SK-N-SH treated with all-trans-retinoic acid at 6 μM for 48 hours (cell line): Measurements from ENCODE around the gene EXOSC10.
"Not testable (repeated sequence)": the region's sequence is repeated elsewhere in the genome, so short reads cannot be mapped to it uniquely, and the experiment has no call there.

Experiments used
- ATAC-seq: fragments of 200-7000 bp; cut with Tn5 transposase; 3 replicates; pipeline ENCODE4 v1.9.1; 2020; ENCODE audit warnings: mild to moderate bottlenecking, moderate library complexity
- ARNTL ChIP-seq: fragments of 450-650 bp; formaldehyde crosslinking; IDR thresholded peaks from 2 replicates; pipeline ENCODE4 v1.5.0; 2020; ENCODE audit warnings: low read depth, mild to moderate bottlenecking, moderate library complexity, borderline replicate concordance
- BACH2 ChIP-seq: fragments of 250-450 bp; sonication (Bioruptor Pico); IDR thresholded peaks from 2 replicates; pipeline ENCODE4 v1.9.0; 2021; ENCODE audit warnings: mild to moderate bottlenecking, borderline replicate concordance
- CREB5 ChIP-seq: fragments of 250-450 bp; sonication (Bioruptor Pico); IDR thresholded peaks from 2 replicates; pipeline ENCODE4 v1.5.1; 2020; ENCODE audit warnings: low read depth, mild to moderate bottlenecking, moderate library complexity
- CSDC2 ChIP-seq: fragments of 250-450 bp; sonication (Bioruptor Pico); IDR thresholded peaks from 2 replicates; pipeline ENCODE4 v1.5.0; 2020; ENCODE audit warnings: mild to moderate bottlenecking, moderate library complexity
- ESRRG ChIP-seq: fragments of 250-450 bp; sonication (Bioruptor Pico); IDR thresholded peaks from 2 replicates; pipeline ENCODE4 v1.6.1; 2021; ENCODE audit warnings: mild to moderate bottlenecking
- ISL1 ChIP-seq: fragments of 250-450 bp; sonication (Bioruptor Pico); IDR thresholded peaks from 2 replicates; pipeline ENCODE4 v2.1.2; 2022; ENCODE audit warnings: mild to moderate bottlenecking, moderate library complexity
- OSR1 ChIP-seq: fragments of 250-450 bp; sonication (Bioruptor Pico); IDR thresholded peaks from 2 replicates; pipeline ENCODE4 v1.8.0; 2022; ENCODE audit warnings: moderate library complexity, mild to moderate bottlenecking, inconsistent platforms
- PATZ1 ChIP-seq: fragments of 250-450 bp; sonication (Bioruptor Pico); IDR thresholded peaks from 2 replicates; pipeline ENCODE4 v1.8.0; 2020; ENCODE audit warnings: mild to moderate bottlenecking, moderate library complexity, borderline replicate concordance
- POU6F1 ChIP-seq: fragments of 250-450 bp; sonication (Bioruptor Pico); IDR thresholded peaks from 2 replicates; pipeline ENCODE4 v1.8.0; 2021; ENCODE audit warnings: low read depth, mild to moderate bottlenecking, moderate library complexity, borderline replicate concordance
- PPARA ChIP-seq: fragments of 250-450 bp; sonication (Bioruptor Pico); IDR thresholded peaks from 2 replicates; pipeline ENCODE4 v1.5.0; 2020; ENCODE audit warnings: mild to moderate bottlenecking, borderline replicate concordance
- RARB ChIP-seq: fragments of 250-450 bp; sonication (Bioruptor Pico); IDR thresholded peaks from 2 replicates; pipeline ENCODE4 v1.8.0; 2021; ENCODE audit warnings: mild to moderate bottlenecking, moderate library complexity
- SNAI2 ChIP-seq: fragments of 250-450 bp; sonication (Bioruptor Pico); IDR thresholded peaks from 2 replicates; pipeline ENCODE4 v1.5.0; 2020; ENCODE audit warnings: mild to moderate bottlenecking, moderate library complexity
- TCF4 ChIP-seq: fragments of 250-450 bp; sonication (Bioruptor Pico); IDR thresholded peaks from 2 replicates; pipeline ENCODE4 v1.8.0; 2021; ENCODE audit warnings: mild to moderate bottlenecking, moderate library complexity, borderline replicate concordance
- TOX ChIP-seq: fragments of 250-450 bp; sonication (Bioruptor Pico); IDR thresholded peaks from 2 replicates; pipeline ENCODE4 v1.8.0; 2021; ENCODE audit warnings: mild to moderate bottlenecking, moderate library complexity, borderline replicate concordance
- TSHZ2 ChIP-seq: fragments of 250-450 bp; sonication (Bioruptor Pico); IDR thresholded peaks from 2 replicates; pipeline ENCODE4 v1.5.0; 2020; ENCODE audit warnings: mild to moderate bottlenecking, moderate library complexity
- ZC3H10 ChIP-seq: fragments of 250-450 bp; sonication (Bioruptor Pico); IDR thresholded peaks from 2 replicates; pipeline ENCODE4 v1.5.1; 2021; ENCODE audit warnings: mild to moderate bottlenecking, moderate library complexity
- ZFP3 ChIP-seq: fragments of 250-450 bp; sonication (Bioruptor Pico); IDR thresholded peaks from 2 replicates; pipeline ENCODE4 v1.5.0; 2020; ENCODE audit warnings: mild to moderate bottlenecking, moderate library complexity
- ZNF565 ChIP-seq: fragments of 450-650 bp; formaldehyde crosslinking; conservative IDR thresholded peaks from 2 replicates; pipeline ENCODE4 v1.5.0; 2020; ENCODE audit warnings: low read depth, mild to moderate bottlenecking, moderate library complexity
- ZNF8 ChIP-seq: fragments of 450-650 bp; formaldehyde crosslinking; IDR thresholded peaks from 2 replicates; pipeline ENCODE4 v1.5.0; 2020; ENCODE audit warnings: mild to moderate bottlenecking, moderate library complexity

Gene EXOSC10

GRCh38 chr1:11042995-11043874 is 56.4 kb downstream of the EXOSC10 start:
- ATAC-seq: no peak
- TF ChIP-seq ZNF565 (CRISPR knock-in tag): no peak
- no peak for TF ChIP-seq TSHZ2
- TF ChIP-seq PATZ1 (CRISPR knock-in tag): no peak
- TF ChIP-seq OSR1 (CRISPR knock-in tag): no peak
- TF ChIP-seq CSDC2 (CRISPR knock-in tag): no peak

- TF ChIP-seq ZFP3 (CRISPR knock-in tag) (no peak), BACH2 (CRISPR knock-in tag) (no peak), ZC3H10 (CRISPR knock-in tag) (no peak), RARB (CRISPR knock-in tag) (no peak), ZNF8 (CRISPR knock-in tag) (no peak), ARNTL (CRISPR knock-in tag) (no peak), POU6F1 (CRISPR knock-in tag) (no peak)
- no peak for ATAC-seq
These were observed 57.6 kb downstream of the EXOSC10 start for GRCh38 chr1:11042065-11042464.

- no peak for TF ChIP-seq ESRRG (CRISPR knock-in tag)
- no peak for TF ChIP-seq CSDC2 (CRISPR knock-in tag)
- no peak for TF ChIP-seq SNAI2
- TF ChIP-seq OSR1 (CRISPR knock-in tag): no peak
- no peak for TF ChIP-seq TCF4
- TF ChIP-seq ZNF565 (CRISPR knock-in tag): no peak
- no peak for TF ChIP-seq TOX
- TF ChIP-seq ZC3H10 (CRISPR knock-in tag): no peak
- no peak for TF ChIP-seq RARB (CRISPR knock-in tag)
- no peak for TF ChIP-seq ISL1 (CRISPR knock-in tag)
- TF ChIP-seq ARNTL (CRISPR knock-in tag): no peak
- no peak for TF ChIP-seq PPARA (CRISPR knock-in tag)
- ATAC-seq: no peak
These were observed 58.6 kb downstream of the EXOSC10 start for GRCh38 chr1:11041048-11041447.

- not testable (repeated sequence) for ATAC-seq
These were observed 59.6 kb downstream of the EXOSC10 start for GRCh38 chr1:11040105-11040429.

GRCh38 chr1:11039351-11040104 is 60.1 kb downstream of the EXOSC10 start:
- TF ChIP-seq CREB5 (CRISPR knock-in tag): no peak
- no peak for ATAC-seq
